CD1c-positive myeloid dendritic cell (primary cell): ENCODE results near the gene AGO3.

Experiments
- DNase-seq: peaks from one replicate; pipeline ENCODE4 v3.0.0-alpha.2; 2016; ENCODE audit errors: extremely low spot score

AGO3 gene

DNA sequence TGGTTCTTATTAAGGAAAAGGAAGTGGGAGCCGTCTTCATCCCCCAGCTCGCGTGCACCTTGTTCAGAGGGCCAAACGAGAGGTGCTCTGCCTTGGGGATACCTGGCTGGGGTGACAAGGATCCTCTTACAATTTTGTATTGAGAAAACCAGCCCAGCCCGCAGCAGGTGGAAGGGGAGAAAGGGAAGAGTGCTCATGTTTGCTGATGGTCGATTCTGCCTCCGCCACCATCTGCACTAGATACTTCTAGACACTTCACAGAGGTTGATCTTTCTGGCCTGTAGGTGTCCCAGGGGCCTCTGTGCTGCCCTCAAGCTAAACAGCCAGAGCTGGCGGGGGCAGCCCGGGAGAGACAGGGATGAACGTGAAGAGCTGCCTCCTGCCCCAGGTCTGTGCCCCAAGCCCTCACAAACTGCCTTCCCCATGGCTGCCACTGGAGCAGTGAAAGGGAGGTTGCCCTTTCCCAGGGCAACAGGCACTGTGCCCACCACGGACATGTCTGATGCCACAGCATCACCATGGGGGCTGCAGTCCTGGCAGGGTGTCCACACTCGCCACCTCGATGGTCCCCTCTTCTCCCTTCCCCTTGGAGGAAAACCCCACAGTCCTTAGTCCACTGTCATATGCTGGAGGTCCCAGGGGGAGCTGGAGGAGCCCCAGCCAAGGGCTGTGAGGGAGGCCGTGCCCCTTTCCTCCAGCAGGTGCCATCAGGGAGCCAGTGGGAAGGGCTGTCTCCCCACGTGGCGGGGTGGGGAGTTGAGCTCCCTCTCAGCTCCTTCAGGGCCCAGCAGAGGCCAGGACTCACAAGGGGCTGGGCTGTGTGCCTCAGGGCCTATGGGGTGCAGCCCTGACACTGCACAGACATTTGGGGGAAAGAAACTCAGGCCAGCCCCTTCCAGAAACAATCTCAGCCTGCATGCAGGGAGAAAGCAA lies 165.9 kb downstream of the AGO3 start:
- no peak for DNase-seq

DNA sequence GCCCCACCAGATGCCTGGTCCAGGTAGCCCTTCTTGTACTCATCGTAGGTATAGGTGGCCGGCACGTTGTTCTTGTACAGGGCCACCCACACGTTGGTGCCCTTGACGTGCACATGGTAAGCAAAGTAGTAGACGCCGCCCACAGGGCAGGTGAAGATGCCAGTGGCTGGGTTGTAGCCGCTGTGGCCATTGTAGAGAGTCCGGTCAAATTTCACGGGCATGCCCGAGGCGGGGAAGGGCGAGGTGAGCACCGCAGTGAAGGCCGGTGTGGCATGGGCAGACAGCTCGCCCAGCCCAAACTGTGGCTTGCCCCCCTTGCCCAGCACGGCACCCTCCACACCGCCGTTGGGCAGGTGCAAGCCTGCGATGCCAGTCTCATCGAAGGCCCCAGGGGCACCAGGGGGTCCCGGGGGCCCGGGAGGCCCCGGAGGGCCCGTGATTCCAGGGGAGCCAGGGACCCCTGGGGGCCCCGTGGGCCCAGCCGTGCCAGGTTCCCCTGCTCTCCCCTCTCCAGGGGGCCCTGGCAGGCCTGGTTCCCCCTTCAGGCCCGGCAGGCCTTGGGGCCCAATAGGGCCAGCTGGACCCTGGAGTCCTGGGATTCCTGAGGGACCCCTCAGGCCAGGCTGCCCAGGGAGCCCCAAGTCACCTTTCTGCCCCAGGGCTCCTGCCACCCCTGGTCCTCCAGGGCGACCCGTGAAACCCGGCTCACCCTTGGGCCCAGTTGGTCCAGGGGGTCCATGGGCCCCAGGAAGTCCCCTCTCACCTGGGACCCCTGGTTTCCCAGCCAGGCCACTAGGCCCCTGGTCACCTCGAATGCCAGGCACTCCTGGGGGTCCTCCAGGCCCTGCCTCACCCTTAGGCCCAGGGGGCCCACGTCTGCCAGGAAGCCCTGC lies 167.0 kb downstream of the AGO3 start:
- DNase-seq: no peak

GRCh38 chr1:36098650-36099365 lies 167.9 kb downstream of the AGO3 start:
- DNase-seq: no peak

DNA sequence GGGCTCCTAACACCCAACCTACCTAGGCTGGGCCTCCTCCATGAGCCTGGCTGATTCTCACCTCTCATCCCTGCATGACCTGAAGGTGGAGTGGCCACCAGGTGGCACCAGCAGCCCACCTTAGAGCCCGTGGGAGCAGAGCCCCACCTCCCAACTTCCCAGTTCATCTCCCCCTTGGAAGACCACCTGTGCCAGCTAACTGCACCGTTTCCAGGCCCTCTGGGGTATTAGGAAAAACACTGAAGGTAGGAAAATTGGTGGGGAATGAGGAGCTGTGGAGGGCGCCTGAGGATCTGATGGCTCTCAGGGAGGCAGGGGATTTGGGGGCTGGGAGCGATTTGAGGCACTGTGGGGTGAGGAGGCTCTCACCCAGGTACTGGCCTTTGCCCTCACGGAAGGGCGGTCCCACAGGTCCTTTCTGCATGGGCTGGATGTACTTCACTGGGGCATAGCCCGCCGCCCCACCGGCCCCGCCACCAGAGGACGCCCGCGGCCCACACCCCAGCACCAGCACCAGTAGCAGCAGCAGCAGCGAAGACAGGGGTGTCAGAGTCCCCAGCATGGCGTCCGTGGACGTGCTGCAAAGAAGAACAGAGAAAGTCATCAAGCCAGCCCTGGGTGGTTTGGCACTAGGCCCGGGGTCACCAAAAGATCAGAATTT lies 168.9 kb downstream of the AGO3 start:
- peak; percentile 77 for DNase-seq

DNA sequence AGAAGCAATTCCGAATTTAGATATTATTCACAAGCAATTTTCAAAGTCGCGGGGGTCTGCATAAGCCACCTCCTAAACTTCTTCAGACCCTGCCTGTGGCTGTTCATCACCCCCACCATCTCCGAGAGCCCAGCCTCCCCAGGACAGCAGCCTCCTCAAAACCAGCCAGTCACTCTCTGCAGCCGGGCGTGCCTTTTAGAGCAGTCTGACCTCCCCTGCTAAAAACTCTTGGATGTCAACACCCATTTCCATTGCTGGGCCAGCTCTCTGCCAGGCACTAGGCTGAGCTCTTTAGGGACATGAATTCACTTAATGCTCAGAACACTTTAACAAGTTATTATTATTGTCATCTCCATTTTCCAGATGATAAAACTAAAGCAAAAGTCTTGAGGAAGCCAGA lies 169.5 kb downstream of the AGO3 start:
- DNase-seq: no peak

GRCh38 chr1:36101546-36101945 lies 170.6 kb downstream of the AGO3 start:
- no peak for DNase-seq

DNA sequence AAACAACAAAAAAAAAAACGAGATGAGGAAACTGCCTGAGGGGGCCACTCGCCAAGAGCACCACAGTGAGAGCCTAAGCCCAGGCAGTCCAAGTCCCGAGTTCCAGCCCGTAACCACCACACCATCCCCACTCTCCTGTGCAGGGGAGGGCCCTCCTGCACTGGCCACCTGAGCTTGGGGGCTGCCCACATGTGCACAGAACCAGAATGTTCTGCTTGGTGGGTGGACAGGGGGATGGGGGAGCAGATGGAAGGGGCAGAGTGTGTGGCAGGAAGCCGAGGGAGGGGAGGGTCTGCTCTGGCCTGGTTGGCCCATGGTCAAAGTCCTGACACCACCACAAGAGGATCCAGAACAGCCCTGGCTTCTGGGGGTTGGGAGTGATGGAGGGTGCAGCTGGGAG lies 175.4 kb downstream of the AGO3 start:
- no peak for DNase-seq

DNA sequence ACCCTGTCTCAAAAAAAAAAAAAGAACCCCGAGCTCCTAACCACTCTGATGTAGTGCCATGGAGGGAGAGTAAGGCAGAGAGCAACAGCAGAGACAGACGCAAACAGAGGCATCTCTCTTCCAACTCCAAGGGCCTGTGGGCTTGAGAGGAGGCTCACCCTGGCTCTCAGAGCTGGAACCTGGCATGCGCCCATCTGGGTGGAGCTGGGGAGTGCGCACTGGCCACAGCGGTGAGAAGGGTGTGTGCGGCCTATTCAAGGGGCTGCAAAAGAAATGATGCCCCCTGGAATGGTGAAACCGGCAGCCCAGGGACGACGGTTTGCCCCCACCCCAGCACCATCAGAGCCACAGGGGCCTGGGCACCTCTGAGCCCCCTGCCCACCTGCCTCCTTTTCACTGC lies 176.5 kb downstream of the AGO3 start:
- DNase-seq: no peak

DNA sequence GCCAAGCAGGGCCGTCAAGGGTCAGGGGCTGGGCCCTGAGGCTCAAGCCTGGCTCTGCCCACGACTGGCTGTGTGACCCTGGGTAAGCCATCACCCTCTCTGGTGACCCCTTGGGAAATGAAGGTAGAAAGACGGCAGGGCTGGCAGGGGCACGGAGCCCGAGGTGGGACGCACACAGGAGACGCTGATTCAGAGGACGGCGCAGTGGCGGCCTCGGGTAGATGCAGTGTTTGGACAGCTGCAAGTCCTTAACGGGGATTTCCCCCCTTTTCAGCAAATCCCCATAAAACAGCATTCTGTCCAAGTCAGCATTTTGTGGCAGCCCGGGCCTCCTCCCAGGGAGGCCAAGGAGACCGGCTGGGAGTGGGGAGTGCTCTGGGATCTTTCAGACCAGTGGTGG lies 177.4 kb downstream of the AGO3 start:
- DNase-seq: no peak

DNA sequence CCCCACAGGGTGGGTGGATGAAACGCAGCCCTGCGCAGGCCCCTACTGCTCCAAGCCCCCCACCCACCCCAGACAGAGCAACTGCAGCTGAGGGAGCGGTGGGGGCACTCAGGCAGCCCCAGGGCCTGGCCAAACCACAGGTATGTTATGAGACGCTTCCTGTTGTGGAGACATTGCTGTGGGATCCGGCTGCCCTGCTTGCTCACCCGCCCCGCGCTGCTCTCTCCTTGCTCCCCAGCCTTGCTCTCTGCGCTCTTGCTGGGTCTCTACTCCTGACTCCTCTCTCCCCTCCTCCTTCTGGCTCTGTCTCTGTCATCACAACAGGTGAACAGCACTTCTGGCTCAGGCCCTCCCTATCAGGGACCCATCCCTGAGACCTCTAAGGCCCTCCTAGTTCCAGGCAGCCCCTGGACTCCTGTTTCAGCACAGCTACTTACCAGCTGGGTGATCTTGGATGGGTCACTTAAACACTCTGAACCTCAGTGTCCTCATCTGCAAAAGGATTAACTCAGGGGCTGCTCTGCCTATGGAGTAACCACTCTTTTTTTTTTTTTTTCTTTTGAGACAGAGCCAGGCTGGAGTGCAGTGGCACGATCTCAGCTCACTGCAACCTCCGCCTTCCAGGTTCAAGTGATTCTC lies 178.3 kb downstream of the AGO3 start:
- DNase-seq: no peak

- DNase-seq: no peak
These were observed 180.2 kb downstream of the AGO3 start for GRCh38 chr1:36111151-36111550.

GRCh38 chr1:36112823-36113222 lies 181.9 kb downstream of the AGO3 start:
- DNase-seq: no peak

- no peak for DNase-seq
These were observed 183.5 kb downstream of the AGO3 start for GRCh38 chr1:36114371-36114770.

GRCh38 chr1:36115200-36115669 lies 184.3 kb downstream of the AGO3 start:
- no peak for DNase-seq

DNA sequence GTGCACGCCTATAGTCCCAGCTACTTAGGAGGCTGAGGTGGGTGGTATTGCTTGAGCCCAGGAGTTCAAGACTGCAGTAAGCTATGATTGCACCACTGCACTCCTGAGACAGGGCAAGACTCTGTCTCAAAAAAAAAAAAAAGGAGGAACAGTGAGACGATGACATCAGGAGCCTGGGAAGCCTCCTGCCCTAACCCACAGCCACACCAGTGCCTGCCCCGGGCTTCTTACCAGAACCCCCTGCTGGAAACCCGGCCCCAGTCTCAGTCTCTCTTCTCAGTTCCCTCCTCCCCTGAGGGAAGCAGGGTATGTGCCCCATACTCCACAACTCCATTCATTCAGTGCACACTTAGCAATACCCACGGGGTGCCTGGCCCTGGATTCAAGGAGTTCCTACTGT lies 185.0 kb downstream of the AGO3 start:
- peak; percentile 78 for DNase-seq

GRCh38 chr1:36116901-36117300 lies 186.0 kb downstream of the AGO3 start:
- DNase-seq: no peak

GRCh38 chr1:36118447-36119204 lies 187.7 kb downstream of the AGO3 start:
- DNase-seq: no peak

GRCh38 chr1:36119456-36119855 lies 188.6 kb downstream of the AGO3 start:
- peak; percentile 68 for DNase-seq
